ENCODE results near the gene PRMT7.
"Not testable (repeated sequence)": the region's sequence is repeated elsewhere in the genome, so short reads cannot be mapped to it uniquely, and the experiment has no call there.

PRMT7 gene

GRCh38 chr16:68283801-68284598 is 26.8 kb upstream of the PRMT7 start:
- in situ Hi-C loops (cut with MboI; ENCODE audit: low sequenced_read_pairs): no loop called here

- in situ Hi-C loops (cut with MboI; ENCODE audit: low sequenced_read_pairs): no loop called here
Observed at GRCh38 chr16:68284847-68285246, 26.0 kb upstream of the PRMT7 start.

- in situ Hi-C loops (cut with MboI; ENCODE audit: low sequenced_read_pairs): no loop called here
Observed at GRCh38 chr16:68285683-68286082, 25.1 kb upstream of the PRMT7 start.

- in situ Hi-C loops (cut with MboI; ENCODE audit: low sequenced_read_pairs): no loop called here
Observed at GRCh38 chr16:68286153-68287074, 24.4 kb upstream of the PRMT7 start.

GRCh38 chr16:68287276-68288251 is 23.3 kb upstream of the PRMT7 start:
- in situ Hi-C loops (cut with MboI; ENCODE audit: low sequenced_read_pairs): no loop called here

- in situ Hi-C loops (cut with MboI; ENCODE audit: low sequenced_read_pairs): no loop called here
Observed at GRCh38 chr16:68288252-68288650, 22.6 kb upstream of the PRMT7 start.

- in situ Hi-C loops (cut with MboI; ENCODE audit: low sequenced_read_pairs): not testable (repeated sequence)
Observed at GRCh38 chr16:68288796-68289195, 22.0 kb upstream of the PRMT7 start.

GRCh38 chr16:68289202-68289601 is 21.6 kb upstream of the PRMT7 start:
- in situ Hi-C loops (cut with MboI; ENCODE audit: low sequenced_read_pairs): no loop called here

GRCh38 chr16:68289621-68290329 is 21.0 kb upstream of the PRMT7 start:
- in situ Hi-C loops (cut with MboI; ENCODE audit: low sequenced_read_pairs): no loop called here

- in situ Hi-C loops (cut with MboI; ENCODE audit: low sequenced_read_pairs): no loop called here
Observed at GRCh38 chr16:68290450-68290849, 20.4 kb upstream of the PRMT7 start.

- in situ Hi-C loops (cut with MboI; ENCODE audit: low sequenced_read_pairs): no loop called here
Observed at GRCh38 chr16:68291227-68291626, 19.6 kb upstream of the PRMT7 start.

GRCh38 chr16:68292425-68292824 is 18.4 kb upstream of the PRMT7 start:
- in situ Hi-C loops (cut with MboI; ENCODE audit: low sequenced_read_pairs): no loop called here

GRCh38 chr16:68296291-68296690 is 14.5 kb upstream of the PRMT7 start:
- in situ Hi-C loops (cut with MboI; ENCODE audit: low sequenced_read_pairs): no loop called here

GRCh38 chr16:68296693-68297092 is 14.1 kb upstream of the PRMT7 start:
- in situ Hi-C loops (cut with MboI; ENCODE audit: low sequenced_read_pairs): no loop called here

- in situ Hi-C loops (cut with MboI; ENCODE audit: low sequenced_read_pairs): no loop called here
Observed at GRCh38 chr16:68297908-68298307, 12.9 kb upstream of the PRMT7 start.

- in situ Hi-C loops (cut with MboI; ENCODE audit: low sequenced_read_pairs): no loop called here
Observed at GRCh38 chr16:68298312-68298711, 12.5 kb upstream of the PRMT7 start.

GRCh38 chr16:68298907-68299561 is 11.8 kb upstream of the PRMT7 start:
- in situ Hi-C loops (cut with MboI; ENCODE audit: low sequenced_read_pairs): no loop called here

GRCh38 chr16:68299571-68300453 is 11.0 kb upstream of the PRMT7 start:
- in situ Hi-C loops (cut with MboI; ENCODE audit: low sequenced_read_pairs): no loop called here

Measured in HL-60/S4 (cell line).